ENCODE data around the gene ZNF793. TPM values are rescaled to one million over a fixed set of nuclear protein-coding genes. Genes with fewer than 3 reads are reported as not detected.
A peak's percentile ranks its signal among the peaks of the same experiment; 100 is the strongest.

Gene ZNF793
- total and polyA plus RNA-seq, 2 of the 8 experiments (the other 6 are each of a cell fraction or from before 2014, with no cell fraction given) = 5.0 to 13.3 TPM

DNA sequence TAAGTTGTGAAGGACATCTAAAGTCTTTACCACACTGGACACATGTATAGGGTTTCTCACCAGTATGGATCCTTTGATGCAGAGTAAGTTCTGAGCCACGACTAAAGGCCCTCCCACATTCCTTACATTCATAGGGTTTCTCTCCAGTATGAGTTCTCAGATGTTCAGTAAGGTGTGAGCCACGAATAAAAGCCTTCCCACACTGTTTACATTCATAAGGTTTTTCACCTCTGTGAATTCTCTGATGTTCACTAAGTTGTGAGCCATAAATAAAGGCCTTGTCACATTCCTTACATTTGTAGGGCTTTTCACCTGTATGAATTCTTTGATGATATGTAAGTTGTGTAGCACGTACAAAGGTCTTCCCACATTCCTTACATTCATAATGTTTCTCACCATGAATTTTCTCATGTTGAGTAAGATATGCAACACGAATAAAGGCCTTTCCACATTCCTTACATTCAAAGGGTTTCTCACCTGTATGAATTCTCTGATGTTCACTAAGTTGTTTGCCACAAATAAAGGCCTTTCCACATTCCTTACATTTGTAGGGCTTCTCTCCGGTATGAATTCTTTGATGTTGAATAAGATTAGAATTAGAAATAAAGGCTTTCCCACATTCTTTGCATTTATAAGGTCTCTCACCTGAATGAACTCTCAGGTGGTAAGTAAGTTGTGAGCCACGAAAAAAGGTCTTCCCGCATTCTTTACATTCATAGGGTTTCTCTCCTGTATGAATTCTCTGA lies 58.1 kb downstream of the ZNF793 start:
- FAIRE-seq (no peak), DNase-seq (ENCODE audit: low read depth in 1 of 2, low spot score in 2 of 2) (no peak)
- no peak overlapping the region for H2BK5ac ChIP-seq (ENCODE audit: low read depth, low read length)
- H3K18ac ChIP-seq (ENCODE audit: extremely low read depth, low read length) = no peak overlapping the region
- H2BK20ac ChIP-seq (ENCODE audit: low read length) = no peak overlapping the region
- no peaks in the 10 kb centered on the region for H3K79me1 ChIP-seq (ENCODE audit: low read depth, low read length)
- no peak overlapping the region for H3K23ac ChIP-seq (ENCODE audit: insufficient read length)
- no peaks in the 10 kb centered on the region for H3K4me1 ChIP-seq (replicated peaks in 1 of 4; ENCODE audit: control insufficient read depth in 3 of 4, insufficient read depth in 4 of 4, low read length in 3 of 4)
- no peak overlapping the region for H4K91ac ChIP-seq (replicated peaks; ENCODE audit: insufficient read length, low read length)
- H4K8ac ChIP-seq (ENCODE audit: extremely low read depth, insufficient read depth, low read length) = no peak overlapping the region; the same call in 1 of the 2 replicates
- H2BK15ac ChIP-seq (ENCODE audit: low read length) = no peak overlapping the region
- no peaks in the 10 kb centered on the region for H3K79me2 ChIP-seq (ENCODE audit: control insufficient read depth in 1 of 2, insufficient read depth in 2 of 2, low read length in 2 of 2)
- ChIA-PET CTCF (ENCODE audit: partially characterized antibody) (no interaction called here), POLR2A (ENCODE audit: partially characterized antibody) (no interaction called here)
- no peak overlapping the region for H4K5ac ChIP-seq (ENCODE audit: insufficient read length, low read depth, low read length)
- H3K4me3 ChIP-seq (ENCODE audit: extremely low read depth in 1 of 4, insufficient read depth in 2 of 4, low read depth in 3 of 4, low read length in 4 of 4) = peak overlapping the region in 1 of 4 experiments; percentile 12; a peak in 2 of 8 replicates
- 84% methylated on average over 7 of the region's 7 CpGs; no CpG with 5 or more reads in 1 of the 2 experiments for WGBS, 2 experiments (ENCODE audit: extremely low coverage in 1 of 2, insufficient coverage in 1 of 2, insufficient read length in 1 of 2, insufficient replicate concordance in 2 of 2, low coverage in 1 of 2, low lambda C conversion rate in 2 of 2, missing lambda C conversion rate in 1 of 2)
- no peaks in the 10 kb centered on the region for H3K27me3 ChIP-seq (replicated peaks in 1 of 4; ENCODE audit: control insufficient read depth in 3 of 4, extremely low read depth in 1 of 4, insufficient read depth in 3 of 4, low read length in 3 of 4)
- no peak overlapping the region for H2BK120ac ChIP-seq (replicated peaks; ENCODE audit: low read depth, low read length)
- H2BK12ac ChIP-seq (ENCODE audit: low read depth, low read length) = no peak overlapping the region
- no peak overlapping the region for H2AFZ ChIP-seq (ENCODE audit: low read length)
- no peak overlapping the region for H3K56ac ChIP-seq (replicated peaks; ENCODE audit: insufficient read length, low read depth, low read length)
- no peak overlapping the region for H2AK5ac ChIP-seq (ENCODE audit: low read depth, low read length)
- H3K4me2 ChIP-seq (ENCODE audit: insufficient read depth in 1 of 2, low read depth in 2 of 2, low read length in 2 of 2) = no peak overlapping the region
- no peaks in the 10 kb centered on the region for H4K20me1 ChIP-seq (replicated peaks in 1 of 2; ENCODE audit: control insufficient read depth in 1 of 2, insufficient read depth in 2 of 2, low read length in 2 of 2)
- no peak overlapping the region for H3K9ac ChIP-seq (replicated peaks in 1 of 4; ENCODE audit: extremely low read depth in 1 of 4, low read depth in 3 of 4, low read length in 3 of 4)
- TF ChIP-seq SIN3A (conservative IDR thresholded peaks at IDR 0.05 in 1 of 2, IDR thresholded peaks at IDR 0.05 in 1 of 2; ENCODE audit: low read depth in 1 of 2, low read length in 2 of 2) (no peak), ZNF274 (IDR thresholded peaks at IDR 0.05; ENCODE audit: borderline replicate concordance, extremely low read depth, low read length) (peak; percentile 91), SP1 (IDR thresholded peaks at IDR 0.05; ENCODE audit: low read depth, low read length) (no peak), SP4 (IDR thresholded peaks at IDR 0.05; ENCODE audit: low read length) (no peak), GABPA (IDR thresholded peaks at IDR 0.05; ENCODE audit: borderline replicate concordance, insufficient read depth, low read length) (no peak), POU5F1 (IDR thresholded peaks at IDR 0.05; ENCODE audit: low read depth, low read length) (no peak), BRCA1 (IDR thresholded peaks at IDR 0.05; ENCODE audit: low read depth, low read length) (no peak), MAFK (IDR thresholded peaks at IDR 0.05; ENCODE audit: low read depth, low read length) (no peak), SUZ12 (IDR thresholded peaks at IDR 0.05; ENCODE audit: low read length) (no peak)
- H3K27ac ChIP-seq (ENCODE audit: low read depth, low read length) = no peak overlapping the region
- no peak overlapping the region for H3K4ac ChIP-seq (replicated peaks; ENCODE audit: insufficient read length, low read depth, low read length)
- peaks cover 0 to 27% (median 10%) of the 10 kb centered on the region in 4 experiments; a peak in 6 of 8 replicates for H3K36me3 ChIP-seq (ENCODE audit: control insufficient read depth in 2 of 4, insufficient read depth in 4 of 4, low read length in 3 of 4)
- H3K9me3 ChIP-seq (ENCODE audit: insufficient read depth in 2 of 2, low read depth in 1 of 2, low read length in 1 of 2) = peaks cover 74 to 82% of the 10 kb centered on the region in 2 experiments
- H3K23me2 ChIP-seq (ENCODE audit: low read depth, low read length) = no peaks in the 10 kb centered on the region
- no peak overlapping the region for H3K14ac ChIP-seq (ENCODE audit: insufficient read length)
